GM12878 (cell line): ENCODE results near the gene GARS1. TPM values are rescaled to one million over a fixed set of nuclear protein-coding genes. Genes with fewer than 3 reads are reported as not detected.

Source experiments
- ATAC-seq: fragments of 200-7000 bp; cut with Tn5 transposase; 3 replicates; pipeline ENCODE4 v1.9.1; 2020; ENCODE audit warnings: mild to moderate bottlenecking, moderate library complexity
- BruUV-seq: library from RNA; stranded (reverse); fragments of 400-500 nt; replicated peaks from 2 replicates; lab custom pipeline; 2021; lab: Mats Ljungman, UMichigan
- CTCF ChIA-PET: fragments of 300-600 bp; sonication (Branson Sonifier 250); formaldehyde crosslinking; extraction: SDS; loops from one replicate; lab custom pipeline; 2021; ENCODE audit warnings: inconsistent platforms; lab: Yijun Ruan, JAX
- POLR2A ChIA-PET: fragments of 350-600 bp; formaldehyde crosslinking; extraction: SDS; loops from one replicate; lab custom pipeline; 2021; ENCODE audit warnings: inconsistent platforms; lab: Charles Lee
- RAD21 ChIA-PET: fragments of 300-600 bp; sonication (Branson Sonifier 250); formaldehyde crosslinking; loops from one replicate; lab custom pipeline; 2023; ENCODE audit warnings: antibody characterized with exemption; ENCODE audit not compliant: unreplicated experiment; lab: Charles Lee
- SMC1A ChIA-PET: fragments of 300-600 bp; sonication (Branson Sonifier 250); formaldehyde crosslinking; loops from one replicate; lab custom pipeline; 2023; ENCODE audit not compliant: unreplicated experiment, uncharacterized antibody; lab: Charles Lee
- DNase-seq: peaks from one replicate; pipeline ENCODE4 v3.0.0-alpha.2; 2011; ENCODE audit warnings: low read depth, low spot score
- FAIRE-seq: peaks from 3 replicates; lab custom pipeline; 2011; peaks lifted over from hg19 to GRCh38; lab: Jason Lieb, UNC
- H2AFZ ChIP-seq: 2 replicates; pipeline ENCODE4 v1.6.0; 2011; ENCODE audit warnings: low read depth, low read length, control low read depth; ENCODE audit not compliant: control insufficient read depth
- H3K27ac ChIP-seq: 2 replicates; pipeline ENCODE4 v1.5.1; 2011; ENCODE audit warnings: control low read depth; ENCODE audit not compliant: control insufficient read depth, insufficient read depth
- H3K27me3 ChIP-seq, 2 experiments: replicated peaks in 1 of 2; 2 replicates each; pipeline versions ENCODE4 v1.6.0 to v1.6.1; 2011; ENCODE audit warnings: low read length in 1 of 2; ENCODE audit not compliant: control insufficient read depth in 2 of 2, insufficient read depth in 2 of 2
- H3K36me3 ChIP-seq, 2 experiments: 2 replicates each; pipeline ENCODE4 v1.5.1; 2011; ENCODE audit warnings: low read length in 1 of 2; ENCODE audit not compliant: control insufficient read depth in 2 of 2, insufficient read depth in 2 of 2
- H3K4me1 ChIP-seq: 2 replicates; pipeline ENCODE4 v1.6.1; 2011; ENCODE audit warnings: mild to moderate bottlenecking, low read length, moderate library complexity, mixed read lengths; ENCODE audit not compliant: control insufficient read depth, insufficient read depth
- H3K4me2 ChIP-seq: 2 replicates; pipeline ENCODE4 v1.6.0; 2011; ENCODE audit warnings: control low read depth; ENCODE audit not compliant: control insufficient read depth, insufficient read depth
- H3K4me3 ChIP-seq: fragments of 200-600 bp; sonication (generic); 2 replicates; pipeline ENCODE4 v1.5.1; 2016
- H3K79me2 ChIP-seq: 2 replicates; pipeline ENCODE4 v1.6.0; 2011; ENCODE audit warnings: low read length; ENCODE audit not compliant: control insufficient read depth, insufficient read depth
- H3K9ac ChIP-seq: 2 replicates; pipeline ENCODE4 v1.8.0; 2011; ENCODE audit warnings: low read length, control low read depth, mixed read lengths; ENCODE audit not compliant: control insufficient read depth, insufficient read depth
- H3K9me3 ChIP-seq: replicated peaks from 3 replicates; pipeline ENCODE4 v1.5.1; 2011; ENCODE audit warnings: mild to moderate bottlenecking, low read length; ENCODE audit not compliant: control insufficient read depth, insufficient read depth
- H4K20me1 ChIP-seq: 2 replicates; pipeline ENCODE4 v1.6.0; 2011; ENCODE audit not compliant: control insufficient read depth, insufficient read depth
- BACH1 ChIP-seq: fragments of 450-650 bp; IDR thresholded peaks from 2 replicates; pipeline ENCODE4 v1.6.1; 2017; ENCODE audit warnings: mild to moderate bottlenecking, borderline replicate concordance
- CBX5 ChIP-seq: sonication (generic); IDR thresholded peaks from 2 replicates; pipeline ENCODE4 v1.6.1; 2016; ENCODE audit warnings: low read depth, moderate library complexity, mild to moderate bottlenecking, inconsistent platforms
- ETV6 ChIP-seq, 2 experiments: fragments of 450-650 bp in 1 of 2; IDR thresholded peaks in 1 of 2; conservative IDR thresholded peaks in 1 of 2; 2 replicates each; pipeline ENCODE4 v1.6.1; 2014; ENCODE audit warnings: antibody characterized with exemption in 1 of 2, borderline replicate concordance in 1 of 2, low read depth in 1 of 2, mild to moderate bottlenecking in 1 of 2, moderate library complexity in 1 of 2
- EZH2 ChIP-seq: IDR thresholded peaks from 2 replicates; pipeline ENCODE4 v1.6.1; 2012; ENCODE audit warnings: low read depth, mild to moderate bottlenecking, control low read depth, inconsistent platforms, low read length, borderline replicate concordance; ENCODE audit not compliant: control insufficient read depth
- HDAC2 ChIP-seq: fragments of 200-600 bp; sonication (generic); IDR thresholded peaks from 2 replicates; pipeline ENCODE4 v1.6.1; 2017
- JUNB ChIP-seq: IDR thresholded peaks from 2 replicates; pipeline ENCODE4 v1.6.1; 2016; ENCODE audit warnings: antibody characterized with exemption, mild to moderate bottlenecking
- PAX5 ChIP-seq: IDR thresholded peaks from 2 replicates; pipeline ENCODE4 v1.6.1; 2011; ENCODE audit warnings: low read depth, low read length, borderline replicate concordance
- WGBS: methylation state at CpG from one replicate; pipeline ENCODE4 v1.1.6; 2016; ENCODE audit warnings: low lambda C conversion rate; ENCODE audit not compliant: insufficient replicate concordance, insufficient coverage; ENCODE audit errors: missing lambda C conversion rate; 5-methylcytosine and 5-hydroxymethylcytosine counted together
- in situ Hi-C: fragments of 300-500 bp; cut with MboI; formaldehyde crosslinking; loops from 9 replicates; pipeline ENCODE4 v1.14.3; 2018; ENCODE audit warnings: mixed read lengths
- intact Hi-C: fragments of 100-400 bp; cut with micrococcal nuclease; formaldehyde crosslinking; loops from one replicate; pipeline ENCODE4 v1.14.2; 2022; ENCODE audit not compliant: unreplicated experiment
- polyA plus RNA-seq, 11 experiments: library from polyadenylated mRNA; depleted of rRNA in 4 of 11; unstranded in 6 of 11; stranded (reverse) in 5 of 11; fragments of >200 nt; fragmentation: Nextera tagmentation in 4 of 11; fragmentation: Illumina TruSeq in 1 of 11; extraction: Ambion mirVana in 4 of 11; extraction: Trizol in 1 of 11; gene quantifications; 1 replicate in 1 of 11; 2 replicates in 10 of 11; pipeline versions ENCODE4 v1.2.1 to v1.2.3, GENCODE V29; 2011 to 2016; ENCODE audit warnings: inconsistent platforms in 2 of 11, missing spikeins in 2 of 11, low read depth in 1 of 11
- total RNA-seq, 4 experiments: library from RNA; depleted of rRNA in 3 of 4; stranded (reverse); fragments of >200 nt in 3 of 4; fragmentation: Illumina TruSeq in 1 of 4; extraction: Trizol in 1 of 4; gene quantifications; 2 replicates each; pipeline versions ENCODE4 v1.2.1 to v1.2.3, GENCODE V29; 2013 to 2021
- TF ChIP-seq, protein P1 (sequence below): fragments of 450-650 bp; IDR thresholded peaks from 2 replicates; pipeline ENCODE4 v1.6.1; 2017; ENCODE audit warnings: mild to moderate bottlenecking, moderate library complexity
- TF ChIP-seq, protein P2 (sequence below): fragments of 450-650 bp; formaldehyde crosslinking; IDR thresholded peaks from 2 replicates; pipeline ENCODE4 v1.4.0; 2020; ENCODE audit warnings: mild to moderate bottlenecking, moderate library complexity

Gene GARS1
- total and polyA plus RNA-seq, 10 of the 15 experiments (the other 5 are each of a cell fraction or from before 2014, with no cell fraction given), result 120 to 361 (median 187) TPM

DNA sequence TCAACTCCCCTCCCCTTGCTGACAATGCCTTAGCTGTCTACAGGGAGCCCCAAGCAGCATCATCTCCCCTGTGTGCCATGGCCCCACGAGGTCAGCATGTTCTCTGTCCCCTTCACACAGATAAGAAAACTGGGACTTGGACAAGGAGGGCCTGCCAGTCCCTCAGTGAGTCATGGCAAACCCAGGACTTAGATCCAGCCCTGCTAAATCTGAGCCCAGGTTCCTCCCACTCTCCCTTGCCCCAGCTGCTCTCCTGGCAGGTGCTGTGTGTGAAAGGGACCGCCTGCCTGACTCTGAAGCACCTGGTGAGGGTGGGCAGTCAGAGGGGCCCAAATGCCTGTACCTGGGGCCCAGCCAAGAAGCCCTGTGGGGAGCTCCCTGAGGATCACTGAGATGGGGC is 80.2 kb downstream of the GARS1 start:
- no peak for FAIRE-seq
- no peak for ATAC-seq
- intact Hi-C loops (no loop called here), in situ Hi-C loops (no loop called here)
- WGBS, result 0% methylated on average over 2 of the region's 2 CpGs
- Histone ChIP-seq H3K36me3 (no peaks in the 10 kb centered on the region), H3K4me2 (no peak overlapping the region), H3K79me2 (no peaks in the 10 kb centered on the region), H2AFZ (no peak overlapping the region), H3K27me3 (peaks cover 2 to 3% of the 10 kb centered on the region in 2 experiments; a peak in 3 of 4 replicates), H3K27ac (no peak overlapping the region), H3K4me3 (no peak overlapping the region), H4K20me1 (no peaks in the 10 kb centered on the region), H3K9me3 (no peaks in the 10 kb centered on the region), H3K4me1 (no peaks in the 10 kb centered on the region), H3K9ac (no peak overlapping the region)
- RAD21 ChIA-PET, result no interaction called here
- DNase-seq, result no peak
- CTCF ChIA-PET, result no interaction called here
- SMC1A ChIA-PET, result interaction anchor here (0.6 kb wide), 1 partner anchor 179 kb away, joined by 3 read pairs; no protein-coding TSS in a partner anchor
- TF ChIP-seq ETV6 (conservative IDR thresholded peaks at IDR 0.05 in 1 of 2, IDR thresholded peaks at IDR 0.05 in 1 of 2; ENCODE audit: borderline replicate concordance in 1 of 2, low read depth in 1 of 2) (no peak), BACH1 (no peak), EZH2 (no peak)
- POLR2A ChIA-PET, result no interaction called here
- BruUV-seq, result no TSS peak

DNA sequence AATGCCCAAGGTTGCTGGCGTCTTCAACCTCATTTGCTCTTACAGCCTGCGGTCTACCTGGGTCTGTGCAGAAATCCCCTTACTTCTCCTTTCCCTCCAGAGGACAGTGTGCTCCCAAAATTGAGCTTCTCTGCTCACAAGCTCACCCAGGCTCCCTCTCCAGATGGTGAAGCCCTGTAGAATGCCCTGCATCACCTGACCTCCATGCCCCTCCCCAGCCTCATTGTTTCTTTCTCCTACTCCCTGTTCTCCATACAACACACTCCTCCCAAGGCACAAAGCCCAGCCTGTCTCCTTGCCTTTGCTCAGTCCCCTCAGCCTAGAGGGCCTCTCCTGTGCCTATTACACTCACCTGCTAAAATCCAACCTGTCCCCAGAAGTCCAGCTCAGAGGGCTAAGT is 84.1 kb downstream of the GARS1 start:
- CTCF ChIA-PET, result interaction anchor here (0.5 to 0.8 kb wide), 2 partner anchors 44 to 119 kb away, joined by 3 read pairs; no protein-coding TSS in a partner anchor
- in situ Hi-C loops, result no loop called here
- no peak for FAIRE-seq
- no peak for TF ChIP-seq PAX5
- no peak for TF ChIP-seq HDAC2
- TF ChIP-seq, protein P1, sequence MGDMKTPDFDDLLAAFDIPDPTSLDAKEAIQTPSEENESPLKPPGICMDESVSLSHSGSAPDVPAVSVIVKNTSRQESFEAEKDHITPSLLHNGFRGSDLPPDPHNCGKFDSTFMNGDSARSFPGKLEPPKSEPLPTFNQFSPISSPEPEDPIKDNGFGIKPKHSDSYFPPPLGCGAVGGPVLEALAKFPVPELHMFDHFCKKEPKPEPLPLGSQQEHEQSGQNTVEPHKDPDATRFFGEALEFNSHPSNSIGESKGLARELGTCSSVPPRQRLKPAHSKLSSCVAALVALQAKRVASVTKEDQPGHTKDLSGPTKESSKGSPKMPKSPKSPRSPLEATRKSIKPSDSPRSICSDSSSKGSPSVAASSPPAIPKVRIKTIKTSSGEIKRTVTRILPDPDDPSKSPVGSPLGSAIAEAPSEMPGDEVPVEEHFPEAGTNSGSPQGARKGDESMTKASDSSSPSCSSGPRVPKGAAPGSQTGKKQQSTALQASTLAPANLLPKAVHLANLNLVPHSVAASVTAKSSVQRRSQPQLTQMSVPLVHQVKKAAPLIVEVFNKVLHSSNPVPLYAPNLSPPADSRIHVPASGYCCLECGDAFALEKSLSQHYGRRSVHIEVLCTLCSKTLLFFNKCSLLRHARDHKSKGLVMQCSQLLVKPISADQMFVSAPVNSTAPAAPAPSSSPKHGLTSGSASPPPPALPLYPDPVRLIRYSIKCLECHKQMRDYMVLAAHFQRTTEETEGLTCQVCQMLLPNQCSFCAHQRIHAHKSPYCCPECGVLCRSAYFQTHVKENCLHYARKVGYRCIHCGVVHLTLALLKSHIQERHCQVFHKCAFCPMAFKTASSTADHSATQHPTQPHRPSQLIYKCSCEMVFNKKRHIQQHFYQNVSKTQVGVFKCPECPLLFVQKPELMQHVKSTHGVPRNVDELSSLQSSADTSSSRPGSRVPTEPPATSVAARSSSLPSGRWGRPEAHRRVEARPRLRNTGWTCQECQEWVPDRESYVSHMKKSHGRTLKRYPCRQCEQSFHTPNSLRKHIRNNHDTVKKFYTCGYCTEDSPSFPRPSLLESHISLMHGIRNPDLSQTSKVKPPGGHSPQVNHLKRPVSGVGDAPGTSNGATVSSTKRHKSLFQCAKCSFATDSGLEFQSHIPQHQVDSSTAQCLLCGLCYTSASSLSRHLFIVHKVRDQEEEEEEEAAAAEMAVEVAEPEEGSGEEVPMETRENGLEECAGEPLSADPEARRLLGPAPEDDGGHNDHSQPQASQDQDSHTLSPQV, result no peak
- TF ChIP-seq, protein P2, sequence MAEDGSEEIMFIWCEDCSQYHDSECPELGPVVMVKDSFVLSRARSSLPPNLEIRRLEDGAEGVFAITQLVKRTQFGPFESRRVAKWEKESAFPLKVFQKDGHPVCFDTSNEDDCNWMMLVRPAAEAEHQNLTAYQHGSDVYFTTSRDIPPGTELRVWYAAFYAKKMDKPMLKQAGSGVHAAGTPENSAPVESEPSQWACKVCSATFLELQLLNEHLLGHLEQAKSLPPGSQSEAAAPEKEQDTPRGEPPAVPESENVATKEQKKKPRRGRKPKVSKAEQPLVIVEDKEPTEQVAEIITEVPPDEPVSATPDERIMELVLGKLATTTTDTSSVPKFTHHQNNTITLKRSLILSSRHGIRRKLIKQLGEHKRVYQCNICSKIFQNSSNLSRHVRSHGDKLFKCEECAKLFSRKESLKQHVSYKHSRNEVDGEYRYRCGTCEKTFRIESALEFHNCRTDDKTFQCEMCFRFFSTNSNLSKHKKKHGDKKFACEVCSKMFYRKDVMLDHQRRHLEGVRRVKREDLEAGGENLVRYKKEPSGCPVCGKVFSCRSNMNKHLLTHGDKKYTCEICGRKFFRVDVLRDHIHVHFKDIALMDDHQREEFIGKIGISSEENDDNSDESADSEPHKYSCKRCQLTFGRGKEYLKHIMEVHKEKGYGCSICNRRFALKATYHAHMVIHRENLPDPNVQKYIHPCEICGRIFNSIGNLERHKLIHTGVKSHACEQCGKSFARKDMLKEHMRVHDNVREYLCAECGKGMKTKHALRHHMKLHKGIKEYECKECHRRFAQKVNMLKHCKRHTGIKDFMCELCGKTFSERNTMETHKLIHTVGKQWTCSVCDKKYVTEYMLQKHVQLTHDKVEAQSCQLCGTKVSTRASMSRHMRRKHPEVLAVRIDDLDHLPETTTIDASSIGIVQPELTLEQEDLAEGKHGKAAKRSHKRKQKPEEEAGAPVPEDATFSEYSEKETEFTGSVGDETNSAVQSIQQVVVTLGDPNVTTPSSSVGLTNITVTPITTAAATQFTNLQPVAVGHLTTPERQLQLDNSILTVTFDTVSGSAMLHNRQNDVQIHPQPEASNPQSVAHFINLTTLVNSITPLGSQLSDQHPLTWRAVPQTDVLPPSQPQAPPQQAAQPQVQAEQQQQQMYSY (CRISPR knock-in tag), result no peak
- TF ChIP-seq CBX5, result no peak
- TF ChIP-seq JUNB, result no peak

More for the DNA sequence above, 84.1 kb downstream of the GARS1 start:
- no peak overlapping the region for H3K27ac ChIP-seq
- no peak overlapping the region for H2AFZ ChIP-seq
- SMC1A ChIA-PET, result no interaction called here
- H3K9me3 ChIP-seq, result no peaks in the 10 kb centered on the region
- intact Hi-C loops, result no loop called here
- RAD21 ChIA-PET, result no interaction called here
- POLR2A ChIA-PET, result no interaction called here
- no peak for DNase-seq
- H3K27me3 ChIP-seq, result peaks cover 12 to 22% of the 10 kb centered on the region in 2 experiments
- no peak for ATAC-seq
- no TSS peak for BruUV-seq
- H3K79me2 ChIP-seq, result no peaks in the 10 kb centered on the region
- no peak overlapping the region for H3K9ac ChIP-seq
- 4% methylated on average over 2 of the region's 2 CpGs for WGBS
- no peak overlapping the region for H3K4me2 ChIP-seq
- H3K4me3 ChIP-seq, result no peak overlapping the region
- H4K20me1 ChIP-seq, result no peaks in the 10 kb centered on the region
- H3K36me3 ChIP-seq, result no peaks in the 10 kb centered on the region
- H3K4me1 ChIP-seq, result no peaks in the 10 kb centered on the region
